Smooth muscle cell (in vitro differentiated cells): ENCODE data around the gene VSIR. TPM values are rescaled to one million over a fixed set of nuclear protein-coding genes. Genes with fewer than 3 reads are reported as not detected.

ENCODE experiments used
- DNase-seq: peaks from one replicate; lab custom pipeline; 2025; ENCODE audit not compliant: unreplicated experiment; lab: John Stamatoyannopoulos, UW
- H2AFZ ChIP-seq: fragments of 200-600 bp; sonication (generic); 2 replicates; pipeline ENCODE4 v1.6.0; 2016; ENCODE audit warnings: antibody characterized with exemption, low read depth, mild to moderate bottlenecking
- H3F3A ChIP-seq: fragments of 200-600 bp; sonication (generic); 2 replicates; pipeline ENCODE4 v1.6.0; 2017; ENCODE audit warnings: antibody characterized with exemption, low read depth
- H3K27ac ChIP-seq: fragments of 200-600 bp; sonication (generic); 2 replicates; pipeline ENCODE4 v1.5.1; 2016; ENCODE audit warnings: low read depth, mild to moderate bottlenecking
- H3K27me3 ChIP-seq: fragments of 200-600 bp; sonication (generic); 2 replicates; pipeline ENCODE4 v1.6.1; 2016; ENCODE audit warnings: low read depth, mild to moderate bottlenecking
- H3K36me3 ChIP-seq: fragments of 200-600 bp; sonication (generic); 2 replicates; pipeline ENCODE4 v1.5.1; 2016; ENCODE audit warnings: low read depth
- H3K4me1 ChIP-seq: fragments of 200-600 bp; sonication (generic); 2 replicates; pipeline ENCODE4 v1.5.1; 2016; ENCODE audit warnings: low read depth
- H3K4me2 ChIP-seq: fragments of 200-600 bp; sonication (generic); 2 replicates; pipeline ENCODE4 v1.6.0; 2016; ENCODE audit warnings: mild to moderate bottlenecking
- H3K4me3 ChIP-seq: fragments of 200-600 bp; sonication (generic); 2 replicates; pipeline ENCODE4 v1.5.1; 2016; ENCODE audit warnings: mild to moderate bottlenecking
- H3K79me2 ChIP-seq: fragments of 200-600 bp; sonication (generic); 2 replicates; pipeline ENCODE4 v1.6.0; 2016; ENCODE audit warnings: low read depth, mild to moderate bottlenecking
- H3K9ac ChIP-seq: fragments of 200-600 bp; sonication (generic); 2 replicates; pipeline ENCODE4 v1.6.0; 2016; ENCODE audit warnings: low read depth
- H3K9me3 ChIP-seq: fragments of 200-600 bp; sonication (generic); replicated peaks from 2 replicates; pipeline ENCODE4 v1.5.1; 2016; ENCODE audit warnings: low read depth
- H4K20me1 ChIP-seq: fragments of 200-600 bp; sonication (generic); 2 replicates; pipeline ENCODE4 v1.6.0; 2016; ENCODE audit warnings: low read depth
- CTCF ChIP-seq: fragments of 200-600 bp; sonication (generic); IDR thresholded peaks from 2 replicates; pipeline ENCODE4 v1.5.1; 2017; ENCODE audit warnings: borderline replicate concordance, mild to moderate bottlenecking, antibody characterized with exemption; ENCODE audit not compliant: insufficient read depth, poor library complexity, severe bottlenecking
- WGBS: methylation state at CpG from one replicate; pipeline ENCODE4 v1.1.7; 2016; ENCODE audit warnings: low lambda C conversion rate; 5-methylcytosine and 5-hydroxymethylcytosine counted together
- polyA plus RNA-seq: library from polyadenylated mRNA; unstranded; fragments of >200 nt; fragmentation: Nextera tagmentation; extraction: Ambion mirVana; gene quantifications from 2 replicates; pipeline ENCODE4 v1.2.1, GENCODE V29; 2016
- total RNA-seq: library from RNA; depleted of rRNA; stranded (reverse); fragments of >200 nt; gene quantifications from 2 replicates; pipeline ENCODE4 v1.2.3, GENCODE V29; 2014

The VSIR gene
- total and polyA plus RNA-seq, 2 experiments from 2014 or later, result 3.6 TPM

- Histone ChIP-seq H3K27me3 (no peaks in the 10 kb centered on the region), H3K4me3 (no peak overlapping the region), H3K4me1 (no peaks in the 10 kb centered on the region), H2AFZ (no peak overlapping the region), H3K79me2 (no peaks in the 10 kb centered on the region), H3K9me3 (no peaks in the 10 kb centered on the region), H3F3A (peaks cover 10% of the 10 kb centered on the region), H3K36me3 (no peaks in the 10 kb centered on the region), H3K27ac (no peak overlapping the region), H3K9ac (no peak overlapping the region), H3K4me2 (peak overlapping the region; percentile 42), H4K20me1 (no peaks in the 10 kb centered on the region)
- DNase-seq, result no peak
- no peak for TF ChIP-seq CTCF
- WGBS, result 57% methylated on average over 3 of the region's 3 CpGs
Measured at GRCh38 chr10:71770255-71770654, 3.1 kb downstream of the VSIR start.

GRCh38 chr10:71769279-71769823, 4.0 kb downstream of the VSIR start:
- Histone ChIP-seq H4K20me1 (no peaks in the 10 kb centered on the region), H3K27ac (no peak overlapping the region), H3K9ac (no peak overlapping the region), H3K9me3 (no peaks in the 10 kb centered on the region), H3K36me3 (no peaks in the 10 kb centered on the region), H2AFZ (no peak overlapping the region), H3K27me3 (no peaks in the 10 kb centered on the region), H3K79me2 (no peaks in the 10 kb centered on the region), H3K4me2 (peak overlapping the region; percentile 48), H3K4me1 (no peaks in the 10 kb centered on the region), H3F3A (peaks cover 10% of the 10 kb centered on the region), H3K4me3 (peak overlapping the region; percentile 29)
- no peak for DNase-seq
- WGBS, result 79% methylated on average over 5 of the region's 5 CpGs
- no peak for TF ChIP-seq CTCF

GRCh38 chr10:71767420-71768035, 5.8 kb downstream of the VSIR start:
- Histone ChIP-seq H3K4me2 (no peak overlapping the region), H4K20me1 (no peaks in the 10 kb centered on the region), H2AFZ (no peak overlapping the region), H3K4me3 (no peak overlapping the region), H3F3A (peaks cover 10% of the 10 kb centered on the region), H3K36me3 (no peaks in the 10 kb centered on the region), H3K9me3 (no peaks in the 10 kb centered on the region), H3K4me1 (no peaks in the 10 kb centered on the region), H3K79me2 (no peaks in the 10 kb centered on the region), H3K27me3 (no peaks in the 10 kb centered on the region), H3K9ac (no peak overlapping the region), H3K27ac (no peak overlapping the region)
- 86% methylated on average over 8 of the region's 10 CpGs for WGBS
- no peak for DNase-seq
- no peak for TF ChIP-seq CTCF
